ENCODE data around the gene APBA1.

- TF ChIP-seq POLR2A (IDR thresholded peaks at IDR 0.05; ENCODE audit: low read depth) (no peak), CTCF (IDR thresholded peaks at IDR 0.05) (no peak), POLR2AphosphoS5 (IDR thresholded peaks at IDR 0.05) (no peak), EP300 (IDR thresholded peaks at IDR 0.05) (no peak)
These were observed 52.9 kb downstream of the APBA1 start for GRCh38 chr9:69619233-69619632.

Data from esophagus muscularis mucosa (tissue), 4 donors.